Breast epithelium (tissue), 3 donors: Measurements from ENCODE around the gene TSEN54.

Experiments
- CTCF ChIP-seq, 3 donors: fragments of 450-650 bp; IDR thresholded peaks; one replicate each; pipeline ENCODE4 v1.5.1; 2016 to 2017; ENCODE audit warnings: antibody characterized with exemption in 3 of 3, mild to moderate bottlenecking in 3 of 3, moderate library complexity in 3 of 3
- POLR2A ChIP-seq: fragments of 450-650 bp; IDR thresholded peaks from one replicate; pipeline ENCODE4 v1.6.1; 2016; ENCODE audit warnings: antibody characterized with exemption, mild to moderate bottlenecking, moderate library complexity

GRCh38 chr17:75573994-75574393 lies 57.7 kb downstream of the TSEN54 start:
- TF ChIP-seq POLR2A = no peak
- no peak for TF ChIP-seq CTCF (IDR thresholded peaks at IDR 0.05)
